Hair follicular keratinocyte (primary cell): ENCODE measurements around the gene PTGDR2. TPM values are rescaled to one million over a fixed set of nuclear protein-coding genes. Genes with fewer than 3 reads are reported as not detected.

Experiments used
- total RNA-seq: library from RNA; depleted of rRNA; stranded (reverse); fragments of >200 nt; gene quantifications from 2 replicates; pipeline ENCODE4 v1.2.3, GENCODE V29; 2015

Gene PTGDR2
- not detected in 2 replicates for total RNA-seq

DNA sequence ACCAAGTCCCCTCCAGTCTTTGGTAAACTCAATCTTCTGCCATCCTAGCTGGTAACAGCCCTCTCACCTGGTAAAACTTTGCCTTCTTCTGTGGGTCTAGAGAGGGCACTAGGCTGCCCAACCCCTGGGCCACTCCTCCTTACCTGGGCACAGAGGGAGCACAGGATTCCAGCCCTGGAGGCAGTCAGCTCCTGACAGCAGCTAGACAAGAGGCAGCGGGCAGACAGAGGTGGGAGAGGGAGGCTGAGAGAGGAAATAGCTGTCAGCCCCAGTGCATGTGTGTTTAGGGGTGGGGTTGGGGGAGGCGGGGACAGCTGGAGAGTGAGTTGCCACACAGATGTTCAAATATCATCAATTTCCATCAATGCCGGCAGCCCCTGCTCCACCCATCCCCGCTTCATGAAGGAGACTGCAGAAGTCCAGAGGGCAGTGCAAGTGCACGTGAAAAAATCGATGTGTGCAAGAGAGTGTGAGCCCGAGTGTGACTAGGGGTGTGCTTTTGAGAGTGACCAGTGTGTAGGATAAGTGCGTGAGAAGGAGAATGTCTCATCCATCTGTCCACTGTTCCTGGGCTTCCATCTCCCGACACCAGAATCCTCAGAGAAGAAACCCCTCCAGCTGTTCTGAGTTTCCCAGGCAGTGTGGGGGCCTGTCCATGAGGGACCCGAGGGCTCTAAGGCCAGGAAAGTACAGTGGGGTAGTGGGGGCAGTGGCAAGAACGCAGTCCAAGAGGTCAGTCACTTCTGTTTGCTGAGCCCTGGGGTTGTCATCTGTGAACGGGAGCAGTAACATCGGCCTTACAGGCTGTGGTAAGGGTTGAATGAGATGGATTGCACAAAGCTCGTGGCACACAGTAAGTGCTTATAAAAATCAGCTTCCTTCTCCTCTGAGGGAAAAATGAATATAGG is at the start of gene PTGDR2:
Gene PTGDR2, minus strand, starts transcription at position 225 of the 908 bp plus-strand sequence. CDS start 2,228 bp downstream, outside the sequence.

DNA sequence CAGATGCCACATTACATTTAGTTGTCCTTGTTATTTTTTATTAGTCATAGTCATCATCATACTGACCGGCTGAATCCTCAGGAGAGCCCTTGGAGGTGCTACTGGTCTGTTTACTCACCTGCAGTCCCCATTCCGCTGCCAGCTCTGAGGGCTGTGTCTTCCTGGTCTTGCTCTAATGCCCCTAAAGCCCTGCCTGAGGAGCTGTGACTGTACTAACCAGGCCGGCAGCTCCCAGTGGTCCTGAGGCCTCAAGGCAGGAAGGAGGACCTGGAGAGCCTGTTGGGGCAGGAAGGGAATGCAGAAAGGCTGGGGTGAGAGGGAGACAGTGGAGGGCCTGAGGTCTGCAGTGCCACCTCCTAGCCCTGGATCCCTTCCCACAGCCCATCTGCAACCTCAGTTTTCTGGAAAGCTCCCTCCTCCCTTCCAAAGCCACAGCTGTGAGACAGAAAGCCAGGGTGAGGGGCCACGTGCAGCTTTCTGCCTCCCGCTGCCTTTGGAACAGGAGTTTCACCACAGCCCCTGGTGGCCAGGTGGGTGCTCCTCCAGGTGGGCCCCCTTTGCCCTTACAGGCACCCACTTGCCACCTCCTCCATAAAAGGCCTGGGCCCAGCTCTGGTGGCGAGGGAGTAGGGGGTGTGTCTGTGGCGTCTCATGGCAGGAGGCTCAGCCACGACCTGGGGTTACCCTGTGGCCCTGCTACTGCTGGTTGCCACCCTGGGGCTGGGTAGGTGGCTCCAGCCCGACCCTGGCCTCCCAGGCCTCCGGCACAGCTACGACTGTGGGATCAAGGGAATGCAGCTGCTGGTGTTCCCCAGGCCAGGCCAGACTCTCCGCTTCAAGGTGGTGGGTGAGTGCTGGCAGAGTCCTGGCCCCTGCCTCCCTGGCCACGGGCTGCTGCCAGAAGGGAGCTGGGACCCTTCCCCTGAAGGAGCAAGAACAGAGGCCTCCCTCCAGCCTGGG is 11.4 kb upstream of the PTGDR2 start, which contains the start of gene ZP1:
Gene ZP1, plus strand, starts transcription at position 632 of the 960 bp plus-strand sequence. Its CDS starts 20 bp downstream, at position 652.

DNA sequence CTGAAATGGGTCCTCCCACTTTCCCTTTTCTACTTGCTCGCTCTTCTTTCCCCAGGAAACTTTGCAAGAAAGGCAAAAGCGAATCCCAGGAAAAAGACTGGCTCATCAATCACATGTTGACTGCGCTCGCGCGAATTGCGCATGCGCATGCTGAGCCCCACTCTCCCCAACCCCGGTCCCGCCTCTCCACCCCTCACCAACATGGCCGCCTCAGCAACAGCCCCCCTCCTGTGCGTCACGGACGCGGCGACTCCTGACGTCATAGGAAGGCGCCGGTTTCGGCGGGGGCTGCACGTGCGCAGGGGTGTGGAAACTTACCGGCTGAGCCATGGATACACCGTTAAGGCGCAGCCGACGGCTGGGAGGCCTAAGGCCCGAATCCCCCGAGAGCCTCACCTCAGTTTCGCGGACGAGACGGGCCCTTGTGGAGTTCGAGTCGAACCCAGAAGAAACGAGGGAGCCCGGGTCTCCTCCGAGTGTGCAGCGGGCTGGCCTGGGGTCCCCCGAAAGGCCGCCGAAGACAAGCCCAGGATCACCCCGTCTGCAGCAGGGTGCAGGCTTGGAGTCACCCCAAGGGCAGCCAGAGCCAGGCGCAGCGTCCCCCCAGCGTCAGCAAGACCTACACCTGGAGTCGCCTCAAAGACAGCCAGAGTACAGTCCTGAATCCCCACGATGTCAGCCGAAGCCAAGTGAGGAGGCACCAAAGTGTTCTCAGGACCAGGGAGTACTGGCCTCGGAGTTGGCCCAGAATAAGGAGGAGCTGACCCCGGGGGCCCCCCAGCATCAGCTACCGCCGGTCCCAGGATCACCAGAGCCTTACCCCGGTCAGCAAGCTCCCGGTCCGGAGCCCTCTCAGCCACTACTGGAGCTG is 13.7 kb downstream of the PTGDR2 start, which contains the start of gene CCDC86:
Gene CCDC86, plus strand, starts transcription at position 317 of the 871 bp plus-strand sequence. Its CDS starts 12 bp downstream, at position 329.

Other genes with a start within 250 kb of the PTGDR2 start
- gene MS4A8, start 156.3 kb downstream of the PTGDR2 start, total RNA-seq, result not detected in 2 replicates
- not detected in 2 replicates for gene MS4A18, start 131.2 kb downstream of the PTGDR2 start, total RNA-seq
- gene MS4A15, start 99.1 kb downstream of the PTGDR2 start, total RNA-seq, result not detected in 2 replicates
- not detected in 2 replicates for gene MS4A10, start 70.6 kb downstream of the PTGDR2 start, total RNA-seq
- 22.6 and 40.3 TPM in 2 replicates for gene CCDC86, start 13.8 kb downstream of the PTGDR2 start, total RNA-seq
- not detected in 2 replicates for gene ZP1, start 11.6 kb upstream of the PTGDR2 start, total RNA-seq
- gene PRPF19, start 50.6 kb upstream of the PTGDR2 start, total RNA-seq, result 64.2 and 96.0 TPM in 2 replicates
- gene TMEM109, start 58.2 kb upstream of the PTGDR2 start, total RNA-seq, result 26.1 and 31.8 TPM in 2 replicates
- 97.8 and 142 TPM in 2 replicates for gene TMEM132A, start 68.5 kb upstream of the PTGDR2 start, total RNA-seq
- gene SLC15A3, start 96.2 kb upstream of the PTGDR2 start, total RNA-seq, result 0.78 and 3.2 TPM in 2 replicates
- 0.86 TPM in 1 of 2 replicates, not detected in the other for gene CD6, start 115.7 kb upstream of the PTGDR2 start, total RNA-seq
- not detected in 2 replicates for gene CD5, start 246.5 kb upstream of the PTGDR2 start, total RNA-seq